Measurements from ENCODE around the gene ZNF470.

The ZNF470 gene

DNA sequence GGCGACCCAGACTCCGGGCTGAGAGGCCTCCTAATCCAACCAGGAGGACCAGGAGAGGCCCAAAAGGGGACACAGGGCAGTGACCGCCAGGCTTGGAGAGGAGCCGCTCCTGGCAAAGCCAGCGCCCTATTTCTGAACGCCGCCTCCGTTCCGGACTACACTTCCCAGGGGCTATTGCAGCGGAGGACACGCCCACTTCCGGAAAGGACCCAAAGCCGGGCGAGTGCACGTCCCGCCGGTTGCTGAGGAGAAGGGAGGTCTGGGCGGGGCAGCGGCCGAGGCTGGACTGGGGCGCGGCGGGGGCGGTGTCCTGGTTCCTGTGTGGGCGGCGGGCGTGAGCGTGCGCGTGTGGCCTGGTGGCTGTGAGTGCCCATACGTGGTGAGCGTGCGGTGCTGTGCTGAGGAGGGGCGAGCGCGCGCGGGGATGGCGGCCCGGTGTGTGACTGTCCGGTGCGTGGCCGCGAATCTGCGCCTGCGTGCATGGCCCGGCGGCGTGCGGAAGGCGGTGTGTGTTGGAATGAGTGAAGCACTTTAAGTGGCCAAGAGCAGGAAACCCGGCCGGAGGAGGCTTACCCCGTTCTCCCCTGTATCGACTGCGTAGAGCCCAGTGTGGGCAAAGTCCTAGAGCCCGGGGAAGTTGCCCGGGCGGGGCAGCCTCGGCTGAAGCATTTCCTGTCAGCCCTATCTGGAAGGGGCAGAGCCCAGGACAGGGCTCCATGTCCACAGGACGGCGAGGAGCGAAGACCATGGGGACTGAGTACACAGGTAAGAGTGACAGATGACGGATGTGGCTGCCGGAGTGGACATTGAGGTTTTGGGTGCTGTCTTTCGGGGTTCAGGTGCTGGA, at the start of gene ZNF470:
ZNF470 (plus strand) TSS at position 195 of the 847 bp plus-strand sequence. CDS start 2,844 bp downstream, outside the sequence.
- DNase-seq = peak; percentile 46

DNA sequence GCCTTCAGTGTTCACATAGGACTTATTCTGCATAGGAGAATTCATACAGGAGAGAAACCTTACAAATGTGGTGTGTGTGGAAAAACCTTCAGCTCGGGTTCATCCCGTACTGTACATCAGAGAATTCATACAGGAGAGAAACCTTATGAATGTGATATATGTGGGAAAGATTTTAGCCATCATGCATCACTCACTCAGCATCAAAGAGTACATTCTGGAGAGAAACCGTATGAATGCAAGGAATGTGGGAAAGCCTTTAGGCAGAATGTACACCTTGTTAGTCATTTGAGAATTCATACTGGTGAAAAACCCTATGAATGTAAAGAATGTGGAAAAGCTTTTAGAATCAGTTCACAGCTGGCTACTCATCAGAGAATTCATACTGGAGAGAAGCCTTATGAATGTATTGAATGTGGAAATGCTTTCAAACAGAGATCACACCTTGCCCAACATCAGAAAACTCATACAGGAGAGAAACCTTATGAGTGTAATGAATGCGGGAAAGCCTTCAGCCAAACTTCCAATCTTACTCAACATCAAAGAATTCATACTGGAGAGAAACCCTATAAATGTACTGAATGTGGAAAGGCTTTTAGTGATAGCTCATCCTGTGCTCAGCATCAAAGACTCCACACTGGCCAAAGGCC, 41.9 kb upstream of the ZNF470 start:
- DNase-seq = no peak

DNA sequence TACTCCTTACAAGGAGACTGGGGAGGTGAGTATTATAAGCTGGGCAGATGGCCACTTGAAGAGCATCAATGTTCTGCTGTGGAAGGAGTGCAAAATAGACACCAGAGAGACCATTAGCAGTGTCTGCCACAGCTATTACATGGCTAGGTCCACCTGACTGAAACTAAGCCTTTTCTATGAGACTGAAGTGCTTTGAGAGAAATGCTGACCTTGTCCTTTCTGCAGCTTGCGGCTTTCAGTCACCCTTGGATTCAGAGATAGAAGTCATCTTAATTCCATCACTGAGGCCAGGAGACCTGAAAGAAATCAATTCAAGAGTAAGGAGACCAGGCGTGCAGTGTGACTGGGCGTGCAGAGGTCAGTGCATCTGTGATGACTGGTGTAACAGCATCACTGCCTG, 29.8 kb upstream of the ZNF470 start:
- DNase-seq = no peak

DNA sequence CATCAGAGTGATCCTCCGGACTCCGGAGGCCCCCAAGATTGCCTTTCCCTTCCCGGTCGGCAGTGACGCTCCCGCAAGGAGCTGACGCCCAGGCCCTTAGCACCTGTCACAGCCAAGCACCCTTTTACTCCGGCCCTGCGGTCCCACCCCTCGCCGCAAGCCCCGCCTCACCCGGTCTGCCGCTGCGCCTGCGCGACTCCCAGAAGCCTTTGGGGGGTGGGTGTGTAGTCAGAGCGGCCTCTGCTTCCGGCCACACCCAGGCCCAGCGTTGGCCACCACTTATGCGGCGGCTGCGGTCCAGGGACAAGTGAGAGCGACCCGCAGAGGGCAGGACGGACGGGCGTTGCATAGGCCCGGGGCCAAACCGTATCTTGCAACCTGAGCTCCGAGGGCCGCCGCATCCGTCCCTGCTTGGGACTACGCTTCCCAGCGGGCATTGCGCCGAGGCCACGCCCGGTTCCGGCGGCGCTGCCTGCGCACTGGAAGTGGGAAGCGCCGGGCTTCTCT, 29.0 kb upstream of the ZNF470 start:
- peak; percentile 69 for DNase-seq

DNA sequence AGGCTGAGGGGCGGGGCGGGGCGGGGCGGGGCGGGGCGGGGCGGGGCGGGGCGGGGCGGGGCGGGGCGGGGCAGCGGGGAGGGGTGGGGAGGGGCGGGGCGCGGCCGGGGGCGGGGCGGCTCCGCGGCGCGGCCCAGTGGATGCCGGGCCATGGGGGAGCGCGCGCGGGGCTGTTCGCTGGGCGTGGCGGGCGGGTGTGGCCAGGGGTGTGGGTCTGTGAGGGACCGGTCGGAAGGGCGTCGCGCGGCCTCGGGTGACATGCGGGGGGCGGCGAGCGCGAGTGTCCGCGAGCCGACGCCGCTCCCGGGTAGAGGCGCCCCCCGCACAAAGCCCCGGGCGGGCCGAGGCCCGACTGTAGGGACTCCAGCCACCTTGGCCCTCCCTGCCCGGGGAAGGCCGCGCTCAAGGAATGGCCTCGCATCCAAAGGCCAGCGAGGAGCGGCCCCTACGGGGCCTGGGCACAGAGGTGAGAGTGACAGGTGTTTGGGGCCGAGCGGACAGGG, 28.5 kb upstream of the ZNF470 start, which contains the start of gene ZFP28:
ZFP28 (plus strand) TSS at position 188 of the 503 bp plus-strand sequence; CDS start at position 259, 71 bp downstream.
- no peak for DNase-seq

DNA sequence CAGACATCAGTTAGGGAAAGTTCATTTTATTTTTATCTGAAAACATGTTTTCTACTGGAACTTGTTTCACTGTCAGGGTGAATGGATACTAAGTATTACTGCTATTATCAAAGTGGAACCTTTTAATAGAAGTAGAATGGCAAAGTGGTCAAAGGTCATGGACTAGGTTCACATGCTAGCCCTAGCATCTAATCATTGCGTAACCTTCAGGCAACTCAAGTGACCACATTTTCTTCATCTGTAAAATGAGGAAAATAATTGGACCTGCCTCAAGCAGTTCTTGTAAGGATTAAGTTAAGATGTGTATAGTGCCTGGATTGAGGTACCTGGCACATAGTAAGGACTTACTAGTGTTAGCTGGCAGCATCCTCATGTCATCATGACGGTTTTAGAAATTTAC, 23.5 kb upstream of the ZNF470 start:
- DNase-seq = no peak

DNA sequence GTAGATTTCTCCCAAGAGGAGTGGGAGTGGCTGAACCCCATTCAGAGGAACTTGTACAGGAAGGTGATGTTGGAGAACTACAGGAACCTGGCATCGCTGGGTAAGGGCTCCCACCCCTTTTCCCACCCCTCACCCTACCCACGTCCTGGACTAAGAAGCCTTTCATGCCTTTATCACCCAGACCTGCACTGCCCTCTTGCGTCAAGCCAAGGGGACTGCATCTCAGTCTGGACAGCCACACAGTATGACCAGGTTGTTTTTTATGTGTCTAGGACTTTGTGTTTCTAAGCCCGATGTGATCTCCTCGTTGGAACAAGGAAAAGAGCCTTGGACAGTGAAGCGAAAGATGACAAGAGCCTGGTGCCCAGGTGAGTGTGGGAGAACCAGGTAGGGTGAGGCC, 19.7 kb upstream of the ZNF470 start:
- DNase-seq = no peak

DNA sequence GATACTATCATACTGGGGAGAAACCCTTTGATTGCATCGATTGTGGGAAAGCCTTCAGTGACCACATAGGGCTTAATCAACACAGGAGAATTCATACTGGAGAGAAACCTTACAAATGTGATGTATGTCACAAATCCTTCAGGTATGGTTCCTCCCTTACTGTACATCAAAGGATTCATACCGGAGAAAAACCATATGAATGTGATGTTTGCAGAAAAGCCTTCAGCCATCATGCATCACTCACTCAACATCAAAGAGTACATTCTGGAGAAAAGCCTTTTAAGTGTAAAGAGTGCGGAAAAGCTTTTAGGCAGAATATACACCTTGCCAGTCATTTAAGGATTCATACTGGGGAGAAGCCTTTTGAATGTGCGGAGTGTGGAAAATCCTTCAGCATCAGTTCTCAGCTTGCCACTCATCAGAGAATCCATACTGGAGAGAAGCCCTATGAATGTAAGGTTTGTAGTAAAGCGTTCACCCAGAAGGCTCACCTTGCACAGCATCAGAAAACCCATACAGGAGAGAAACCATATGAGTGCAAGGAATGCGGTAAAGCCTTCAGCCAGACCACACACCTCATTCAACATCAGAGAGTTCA, 12.9 kb upstream of the ZNF470 start:
- DNase-seq = no peak

DNA sequence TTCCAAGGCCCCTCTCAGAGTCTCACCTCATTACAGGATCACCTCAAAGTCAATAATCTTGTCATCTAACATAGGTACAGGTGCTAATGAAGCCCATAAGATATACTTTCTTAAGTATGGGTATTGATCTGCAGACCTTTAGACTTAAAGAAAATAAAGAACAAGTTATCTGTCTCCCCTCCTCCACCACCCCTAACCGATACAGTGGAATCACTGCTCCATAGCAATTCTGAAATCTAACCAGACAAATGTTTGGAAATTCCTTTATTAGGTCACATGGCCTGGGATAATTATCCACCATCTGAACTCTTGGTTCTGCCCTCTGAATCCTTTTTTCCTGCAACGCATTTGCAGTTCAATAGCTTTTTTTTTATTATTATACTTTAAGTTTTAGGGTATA, 4.5 kb upstream of the ZNF470 start:
- no peak for DNase-seq

DNA sequence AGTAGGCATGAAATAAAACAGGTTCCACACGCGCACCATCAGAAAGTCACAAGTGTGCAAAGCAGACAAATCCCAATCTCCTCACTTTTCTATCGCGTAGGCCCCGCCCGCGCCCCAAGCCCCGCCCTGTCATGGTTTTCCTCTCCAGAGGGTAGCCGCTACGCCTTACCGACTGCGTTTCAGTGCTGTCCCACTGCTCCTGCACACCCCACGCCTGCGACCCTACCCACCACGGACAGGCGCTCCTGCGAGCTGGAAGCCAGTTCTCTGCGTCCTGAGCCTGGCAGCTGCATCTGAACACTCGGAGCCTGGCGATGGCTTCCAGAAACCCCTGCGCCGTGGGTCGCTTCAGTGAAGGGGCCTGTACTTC, 379 bp upstream of the ZNF470 start:
- no peak for DNase-seq

DNA sequence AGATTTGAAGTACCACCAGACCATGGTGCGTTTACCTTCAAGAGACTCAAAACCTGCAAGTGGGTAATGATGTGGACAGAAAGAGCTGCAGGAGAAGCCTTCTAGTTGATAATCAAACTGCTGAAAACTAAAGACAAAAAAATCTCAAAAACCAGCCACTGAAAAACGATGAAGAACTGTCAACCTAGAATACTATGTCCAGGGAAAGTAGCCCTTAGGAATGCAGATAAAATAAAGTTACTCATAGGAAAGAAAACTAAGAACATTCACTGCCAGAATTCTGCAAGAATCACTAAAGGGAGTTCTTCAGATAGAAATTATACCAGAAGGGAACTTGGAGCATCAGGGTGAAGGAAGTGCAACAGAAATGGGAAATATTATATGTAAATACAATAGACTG, 5.3 kb downstream of the ZNF470 start:
- DNase-seq = no peak

DNA sequence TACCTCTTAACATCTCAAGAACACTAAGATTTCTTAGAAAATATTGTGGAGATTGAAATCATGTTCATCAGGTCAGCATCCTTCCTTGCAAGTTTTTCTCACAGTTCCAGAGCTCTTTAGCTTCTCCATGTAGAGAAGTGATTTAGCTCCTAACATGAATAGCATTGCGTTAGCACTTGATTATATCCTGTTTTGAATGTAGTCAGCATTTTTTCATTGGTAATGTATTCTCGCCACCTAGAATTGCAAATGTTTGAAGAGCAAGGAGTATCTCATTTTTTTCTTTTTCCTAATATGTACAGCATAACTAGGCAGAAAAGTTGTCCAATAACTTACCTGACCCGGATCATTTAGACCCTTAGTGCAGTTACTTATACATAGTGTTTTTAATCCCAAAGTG, 6.6 kb downstream of the ZNF470 start:
- no peak for DNase-seq

DNA sequence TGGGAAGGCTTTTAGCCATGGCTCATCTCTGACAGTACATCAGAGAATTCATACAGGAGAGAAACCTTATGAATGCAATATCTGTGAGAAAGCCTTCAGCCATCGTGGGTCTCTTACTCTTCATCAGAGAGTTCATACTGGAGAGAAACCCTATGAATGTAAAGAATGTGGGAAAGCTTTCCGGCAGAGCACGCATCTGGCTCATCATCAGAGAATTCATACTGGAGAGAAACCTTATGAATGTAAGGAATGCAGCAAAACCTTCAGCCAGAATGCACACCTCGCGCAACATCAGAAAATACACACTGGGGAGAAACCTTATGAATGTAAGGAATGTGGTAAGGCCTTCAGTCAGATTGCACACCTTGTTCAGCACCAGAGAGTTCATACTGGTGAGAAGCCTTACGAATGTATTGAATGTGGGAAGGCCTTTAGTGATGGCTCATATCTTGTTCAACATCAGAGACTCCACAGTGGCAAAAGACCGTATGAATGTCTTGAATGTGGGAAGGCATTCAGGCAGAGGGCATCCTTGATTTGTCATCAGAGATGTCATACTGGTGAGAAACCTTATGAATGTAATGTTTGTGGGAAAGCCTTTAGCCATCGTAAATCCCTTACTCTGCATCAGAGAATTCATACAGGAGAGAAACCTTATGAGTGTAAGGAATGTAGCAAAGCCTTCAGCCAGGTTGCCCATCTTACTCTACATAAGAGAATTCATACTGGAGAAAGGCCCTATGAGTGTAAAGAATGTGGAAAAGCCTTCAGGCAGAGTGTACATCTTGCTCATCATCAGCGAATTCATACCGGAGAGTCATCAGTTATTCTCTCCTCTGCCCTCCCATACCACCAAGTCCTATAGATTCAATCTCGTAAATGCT, 10.7 kb downstream of the ZNF470 start:
- DNase-seq = no peak

DNA sequence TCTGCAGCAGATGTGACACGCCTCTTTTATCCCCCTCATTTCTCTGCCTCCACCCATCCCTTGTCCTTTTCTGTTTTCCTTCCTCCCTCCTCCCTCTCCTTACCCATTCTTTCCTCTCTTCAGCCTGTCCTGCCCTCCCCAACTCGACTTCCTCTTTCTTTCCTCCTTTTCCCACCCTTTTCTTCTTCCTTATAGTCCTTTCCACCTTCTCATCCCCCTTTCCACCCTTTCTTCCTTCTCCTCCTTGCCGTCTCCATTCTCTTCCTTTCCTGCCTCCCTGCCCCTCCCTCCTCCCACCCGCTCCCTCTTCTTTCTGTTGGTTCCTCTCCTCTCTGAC, 27.1 kb downstream of the ZNF470 start:
- DNase-seq = no peak

DNA sequence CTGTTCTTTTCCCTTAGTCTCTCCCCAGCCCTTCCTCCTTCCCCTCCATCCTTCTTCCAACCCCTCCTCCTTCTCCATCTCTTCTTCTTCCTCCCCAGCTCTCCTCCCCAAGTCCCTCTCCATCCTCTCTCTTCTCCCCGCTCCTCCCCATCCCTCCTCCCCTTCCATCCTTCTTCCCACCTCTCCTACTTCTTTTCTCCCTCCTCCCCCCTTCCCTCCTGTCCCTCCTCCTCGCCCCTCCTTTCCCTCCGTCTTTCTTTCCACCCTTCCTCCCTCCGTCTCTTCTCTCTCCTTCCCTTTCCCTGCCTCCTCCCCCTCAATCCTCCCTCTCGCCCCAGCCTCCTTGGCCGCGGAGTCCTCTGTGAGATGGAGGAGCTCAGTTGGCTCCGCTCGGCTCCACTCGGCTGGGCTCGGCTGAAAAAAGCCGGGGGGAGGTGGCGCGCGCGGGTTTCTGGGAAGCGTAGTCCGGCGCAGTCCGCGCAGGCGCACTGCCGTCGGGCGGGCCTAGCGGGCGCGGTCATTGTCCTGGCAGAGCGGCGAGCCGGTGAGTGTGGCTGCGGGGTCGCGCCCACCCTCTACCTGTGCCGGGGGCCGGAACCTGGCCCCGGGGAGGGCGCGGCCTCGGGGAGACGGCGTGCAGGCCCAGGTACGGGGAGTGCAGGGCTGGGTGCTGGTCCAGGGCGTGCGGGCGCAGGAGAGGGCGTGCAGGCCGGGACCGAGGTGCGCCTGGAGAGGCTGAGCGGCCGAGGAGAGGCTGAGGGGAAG, 27.7 kb downstream of the ZNF470 start, which contains the start of gene ZNF71:
ZNF71 (plus strand) TSS at position 520 of the 765 bp plus-strand sequence. CDS start 6,257 bp downstream, outside the sequence.
- DNase-seq = peak; percentile 1

DNA sequence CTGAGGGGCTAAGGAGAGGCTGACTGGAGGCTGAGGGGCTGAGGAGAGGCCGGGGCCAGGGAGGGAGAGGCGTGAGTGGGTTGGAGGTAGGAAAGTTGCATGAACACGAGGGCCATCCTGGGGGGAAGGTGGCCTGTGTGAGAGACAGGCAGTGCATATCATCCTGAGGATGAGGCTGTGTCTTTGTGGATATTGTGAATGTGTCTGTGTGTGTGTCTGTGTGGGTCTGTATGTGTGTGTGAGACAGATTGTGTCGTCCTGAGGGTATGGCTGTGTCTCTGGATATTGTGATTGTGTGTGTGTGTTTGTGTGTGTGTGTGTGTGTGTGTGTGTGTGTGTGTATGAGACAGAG, 28.3 kb downstream of the ZNF470 start:
- no peak for DNase-seq

DNA sequence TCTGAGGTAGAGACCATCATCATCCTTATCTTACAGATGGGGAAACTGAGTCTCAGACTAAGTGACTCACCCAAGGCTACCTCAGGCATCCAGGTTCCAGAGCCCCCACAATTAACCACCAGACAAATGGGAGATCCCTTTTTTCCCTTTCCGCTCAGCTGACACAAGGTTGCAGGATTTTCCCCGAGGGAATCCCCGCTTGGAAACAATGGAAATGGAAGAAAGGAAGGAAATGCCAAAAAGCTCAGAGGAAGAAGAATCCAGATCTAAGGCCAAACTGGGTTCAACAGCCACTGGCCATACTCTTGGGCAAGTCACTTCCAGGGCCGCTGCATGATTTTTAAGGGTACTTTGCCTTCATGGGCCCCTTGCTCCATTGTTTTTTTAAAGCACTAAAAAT, 29.4 kb downstream of the ZNF470 start:
- DNase-seq = no peak

DNA sequence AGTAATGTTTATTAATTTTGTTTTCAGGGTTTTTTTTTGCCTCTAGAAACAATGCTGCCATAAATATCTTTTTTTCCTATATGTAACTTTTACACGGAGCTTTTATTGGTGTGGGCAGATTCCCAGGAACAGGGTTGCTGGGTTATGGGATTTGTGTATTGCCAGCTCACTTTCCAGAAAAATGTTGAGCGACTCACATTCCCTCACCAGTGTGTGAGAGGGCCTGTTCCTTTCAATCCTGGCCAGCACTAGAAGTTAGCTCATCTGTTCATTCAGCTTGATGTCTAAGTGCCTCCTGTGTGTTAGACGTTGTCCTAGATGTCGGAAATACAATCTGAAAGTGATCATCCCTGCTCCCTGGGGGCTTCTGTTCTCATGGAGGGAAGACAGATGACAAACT, 30.4 kb downstream of the ZNF470 start:
- DNase-seq = no peak

DNA sequence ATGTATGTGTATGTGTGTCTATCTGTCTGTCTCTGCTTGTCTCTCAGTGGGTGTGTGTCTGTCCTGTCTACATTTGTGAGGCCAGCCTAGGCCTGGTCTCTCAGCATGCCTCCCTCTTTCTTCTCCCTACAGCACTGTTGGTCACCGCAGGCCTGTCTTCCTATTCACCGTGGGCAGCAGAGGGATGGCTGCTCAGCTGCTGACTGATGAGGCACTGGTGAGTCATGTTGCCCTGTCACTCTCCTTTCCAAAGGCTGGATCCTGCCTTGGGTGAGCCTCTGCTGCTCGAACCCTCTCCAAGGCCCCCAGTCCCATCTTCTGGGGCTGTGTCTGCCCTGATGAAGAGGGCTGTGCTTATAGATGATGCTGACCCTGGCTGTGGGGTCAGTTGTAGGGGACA, 34.1 kb downstream of the ZNF470 start:
- no peak for DNase-seq

DNA sequence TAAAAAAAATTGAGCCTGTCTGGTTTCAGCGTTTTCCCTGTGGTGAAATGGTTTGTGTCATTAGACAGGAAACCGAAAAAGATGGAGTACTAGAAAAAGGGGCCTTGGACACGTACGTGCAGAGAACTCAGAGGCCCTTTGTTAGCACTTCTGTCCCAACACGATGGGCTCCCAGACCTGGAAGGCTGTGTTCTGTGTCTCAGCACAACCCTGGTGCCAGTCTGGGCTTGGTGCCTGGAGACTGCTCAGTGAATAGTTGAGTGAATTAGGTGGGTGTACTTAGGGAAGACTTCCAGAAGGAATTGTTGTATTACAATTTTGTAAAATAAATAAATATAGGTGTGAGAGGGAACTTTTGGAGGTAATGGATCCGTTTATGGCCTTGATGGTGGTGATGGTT, 36.6 kb downstream of the ZNF470 start:
- no peak for DNase-seq

DNA sequence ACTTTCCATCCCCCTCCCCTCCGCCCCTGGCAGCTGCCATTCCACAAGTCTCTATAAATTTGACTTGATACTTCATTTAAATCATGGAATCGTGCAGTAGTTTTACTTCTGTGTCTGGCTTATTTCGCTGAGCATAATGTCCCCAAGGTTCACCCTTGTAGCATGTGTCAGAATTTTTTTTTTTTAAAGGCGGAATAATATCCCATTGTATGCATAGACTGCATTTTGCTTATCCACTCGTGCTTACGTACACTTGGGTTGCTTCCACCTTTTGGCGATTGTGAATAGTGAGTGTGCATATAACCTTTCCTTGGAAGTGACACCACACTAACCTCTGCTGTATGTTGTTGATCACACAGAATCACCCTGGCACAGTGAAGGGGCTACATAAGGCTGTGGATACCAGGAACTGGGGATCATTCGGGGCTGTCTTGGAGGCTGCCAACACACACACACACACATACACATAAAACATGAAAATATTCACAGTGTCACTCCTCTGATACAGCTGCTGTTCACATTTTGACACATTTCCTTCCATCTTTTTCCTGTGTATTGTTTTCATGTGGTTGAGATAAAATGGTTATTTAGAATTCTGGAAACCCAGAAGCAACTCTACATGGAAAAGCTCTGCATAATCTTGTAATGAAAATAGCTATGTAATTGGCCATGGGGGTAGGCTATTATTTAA, 41.2 kb downstream of the ZNF470 start:
- no peak for DNase-seq

All from NCI-H524 treated with DMSO at 0.1 percent for 48 hours (cell line).